Left renal pelvis (tissue), 4 donors: ENCODE results near the gene RNF149. TPM values are rescaled to one million over a fixed set of nuclear protein-coding genes. Genes with fewer than 3 reads are reported as not detected.
"Not testable (repeated sequence)": the region's sequence is repeated elsewhere in the genome, so short reads cannot be mapped to it uniquely, and the experiment has no call there.

ENCODE experiments used
- DNase-seq, 4 donors: peaks; one replicate each; pipeline ENCODE4 v3.0.0-alpha.2; 2013; ENCODE audit warnings: low read depth in 4 of 4, low spot score in 3 of 4
- polyA plus RNA-seq, 4 donors: library from polyadenylated mRNA; unstranded; fragments of 120-200 nt; gene quantifications; one replicate each; pipeline ENCODE4 v1.2.1, GENCODE V29; 2013; ENCODE audit not compliant: insufficient read length in 4 of 4

RNF149 gene
- polyA plus RNA-seq, 4 donors, result 37.0 to 64.6 (median 43.7) TPM

- no peak for DNase-seq
Observed at GRCh38 chr2:101263377-101263800, 45.1 kb downstream of the RNF149 start.

GRCh38 chr2:101262142-101262541, 46.4 kb downstream of the RNF149 start:
- DNase-seq, result no peak

GRCh38 chr2:101258804-101259203, 49.7 kb downstream of the RNF149 start:
- no peak for DNase-seq

GRCh38 chr2:101256316-101256715, 52.2 kb downstream of the RNF149 start:
- DNase-seq, result no peak

GRCh38 chr2:101255501-101255900, 53.0 kb downstream of the RNF149 start:
- no peak for DNase-seq

GRCh38 chr2:101253703-101254450, 54.6 kb downstream of the RNF149 start:
- no peak for DNase-seq

- no peak for DNase-seq
Observed at GRCh38 chr2:101253013-101253702, 55.3 kb downstream of the RNF149 start.

- DNase-seq, result peak; percentile 97 to 99 (median 98)
Observed at GRCh38 chr2:101252408-101253012, 56.0 kb downstream of the RNF149 start, which contains the start of gene CNOT11. Gene CNOT11, plus strand, starts transcription at chr2:101252886. Its CDS starts 79 bp downstream, at chr2:101252965.

- DNase-seq, result no peak
Observed at GRCh38 chr2:101251844-101252407, 56.6 kb downstream of the RNF149 start.

GRCh38 chr2:101251246-101251781, 57.2 kb downstream of the RNF149 start:
- DNase-seq, result not testable (repeated sequence)

- no peak for DNase-seq
Observed at GRCh38 chr2:101249826-101250225, 58.7 kb downstream of the RNF149 start.

- DNase-seq, result not testable (repeated sequence)
Observed at GRCh38 chr2:101248756-101249155, 59.7 kb downstream of the RNF149 start.

- not testable (repeated sequence) for DNase-seq
Observed at GRCh38 chr2:101245468-101245867, 63.0 kb downstream of the RNF149 start.

- not testable (repeated sequence) for DNase-seq
Observed at GRCh38 chr2:101244899-101245298, 63.6 kb downstream of the RNF149 start.

- not testable (repeated sequence) for DNase-seq
Observed at GRCh38 chr2:101244373-101244772, 64.1 kb downstream of the RNF149 start.

- no peak for DNase-seq
Observed at GRCh38 chr2:101241158-101241557, 67.3 kb downstream of the RNF149 start.

GRCh38 chr2:101240694-101241093, 67.8 kb downstream of the RNF149 start:
- not testable (repeated sequence) for DNase-seq

- DNase-seq, result not testable (repeated sequence)
Observed at GRCh38 chr2:101239760-101240118, 68.8 kb downstream of the RNF149 start.

GRCh38 chr2:101238930-101239759, 69.4 kb downstream of the RNF149 start:
- peak in 2 of 4 donors; percentile 36 to 39 for DNase-seq

GRCh38 chr2:101237944-101238343, 70.6 kb downstream of the RNF149 start:
- not testable (repeated sequence) for DNase-seq
